ENCODE results near the gene FRMPD4. TPM values are rescaled to one million over a fixed set of nuclear protein-coding genes. Genes with fewer than 3 reads are reported as not detected.

Gene FRMPD4
- total RNA-seq, 1 experiment from 2014 or later, result not detected

DNA sequence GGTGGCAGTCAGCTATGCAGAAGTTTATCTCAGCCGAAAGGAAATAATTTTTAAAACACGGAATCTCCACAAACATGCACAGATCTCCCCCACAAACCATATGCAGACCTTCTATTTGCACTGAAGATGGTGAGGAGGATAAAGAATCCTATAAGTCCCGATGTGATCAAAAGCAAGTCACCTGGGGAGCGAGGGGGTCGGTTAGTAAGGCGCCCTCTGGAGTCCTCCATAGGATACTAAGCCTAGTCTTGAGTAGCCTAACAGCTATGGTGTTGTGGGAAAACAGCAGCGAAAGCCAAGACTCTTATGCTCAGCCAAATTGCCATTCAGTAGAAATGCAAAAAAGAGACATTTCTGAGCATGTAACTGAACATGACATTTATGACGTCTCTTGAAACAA is 210.9 kb downstream of the FRMPD4 start:
- CTCF ChIA-PET, result no interaction called here
- intact Hi-C loops (cut with micrococcal nuclease; ENCODE audit: unreplicated experiment), result no loop called here

DNA sequence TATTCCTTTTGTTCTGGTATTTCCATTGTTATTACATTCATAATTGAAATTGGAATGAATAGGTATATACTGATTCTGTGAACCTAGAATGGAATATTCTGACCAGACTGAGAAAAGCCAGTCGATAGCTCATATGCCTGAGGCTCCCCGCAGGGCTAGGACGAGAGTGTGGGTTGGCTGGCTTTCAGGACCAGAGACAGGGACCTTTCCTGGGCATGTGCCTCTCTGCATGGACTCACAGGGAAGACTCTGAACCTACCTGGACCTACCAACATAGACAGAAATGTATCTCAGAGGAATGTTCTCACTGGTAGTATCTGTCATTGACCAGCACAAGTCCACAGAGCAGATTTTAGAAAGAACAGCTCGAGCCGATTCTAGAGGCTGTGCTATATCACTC is 214.6 kb downstream of the FRMPD4 start:
- DNase-seq, result no peak
- TF ChIP-seq, protein P1, sequence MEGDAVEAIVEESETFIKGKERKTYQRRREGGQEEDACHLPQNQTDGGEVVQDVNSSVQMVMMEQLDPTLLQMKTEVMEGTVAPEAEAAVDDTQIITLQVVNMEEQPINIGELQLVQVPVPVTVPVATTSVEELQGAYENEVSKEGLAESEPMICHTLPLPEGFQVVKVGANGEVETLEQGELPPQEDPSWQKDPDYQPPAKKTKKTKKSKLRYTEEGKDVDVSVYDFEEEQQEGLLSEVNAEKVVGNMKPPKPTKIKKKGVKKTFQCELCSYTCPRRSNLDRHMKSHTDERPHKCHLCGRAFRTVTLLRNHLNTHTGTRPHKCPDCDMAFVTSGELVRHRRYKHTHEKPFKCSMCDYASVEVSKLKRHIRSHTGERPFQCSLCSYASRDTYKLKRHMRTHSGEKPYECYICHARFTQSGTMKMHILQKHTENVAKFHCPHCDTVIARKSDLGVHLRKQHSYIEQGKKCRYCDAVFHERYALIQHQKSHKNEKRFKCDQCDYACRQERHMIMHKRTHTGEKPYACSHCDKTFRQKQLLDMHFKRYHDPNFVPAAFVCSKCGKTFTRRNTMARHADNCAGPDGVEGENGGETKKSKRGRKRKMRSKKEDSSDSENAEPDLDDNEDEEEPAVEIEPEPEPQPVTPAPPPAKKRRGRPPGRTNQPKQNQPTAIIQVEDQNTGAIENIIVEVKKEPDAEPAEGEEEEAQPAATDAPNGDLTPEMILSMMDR (IDR thresholded peaks at IDR 0.05; ENCODE audit: insufficient read depth in 1 of 2, low read depth in 1 of 2, low read length in 1 of 2, severe bottlenecking in 1 of 2, unreplicated experiment in 1 of 2), result no peak
- H3K4me1 ChIP-seq, result no peaks in the 10 kb centered on the region
- Mint-ChIP-seq H3K9me3 (ENCODE audit: unreplicated experiment) (no peaks in the 10 kb centered on the region), H3K27ac (ENCODE audit: unreplicated experiment) (no peak overlapping the region), H3K4me1 (ENCODE audit: low read depth, unreplicated experiment) (no peaks in the 10 kb centered on the region), H3K36me3 (ENCODE audit: insufficient read depth, unreplicated experiment) (no peaks in the 10 kb centered on the region), H3K4me3 (ENCODE audit: unreplicated experiment) (no peak overlapping the region), H3K27me3 (ENCODE audit: insufficient read depth, unreplicated experiment) (peaks cover 5% of the 10 kb centered on the region)
- ChIA-PET POLR2A (no interaction called here), CTCF (no interaction called here)
- intact Hi-C loops (cut with micrococcal nuclease; ENCODE audit: unreplicated experiment), result no loop called here
- H3K9me3 ChIP-seq, result no peaks in the 10 kb centered on the region
- H3K36me3 ChIP-seq (ENCODE audit: control insufficient read depth, insufficient read depth, low read length), result no peaks in the 10 kb centered on the region
- no peaks in the 10 kb centered on the region for H3K27me3 ChIP-seq (replicated peaks; ENCODE audit: control insufficient read depth, insufficient read depth, low read length)
- BruUV-seq (replicated peaks), result no TSS peak
- no peak overlapping the region for H3K4me3 ChIP-seq (ENCODE audit: low read depth, low read length)

More for the DNA sequence above, 210.9 kb downstream of the FRMPD4 start:
- Histone ChIP-seq H3K4me1 (no peaks in the 10 kb centered on the region), H3K4me3 (ENCODE audit: low read depth, low read length) (no peak overlapping the region), H3K36me3 (ENCODE audit: control insufficient read depth, insufficient read depth, low read length) (no peaks in the 10 kb centered on the region), H3K27me3 (replicated peaks; ENCODE audit: control insufficient read depth, insufficient read depth, low read length) (no peaks in the 10 kb centered on the region), H3K9me3 (no peaks in the 10 kb centered on the region)
- no peak overlapping the region for H3K27ac Mint-ChIP-seq (ENCODE audit: unreplicated experiment)
- no peak overlapping the region for H3K4me3 Mint-ChIP-seq (ENCODE audit: unreplicated experiment)
- H3K27me3 Mint-ChIP-seq (ENCODE audit: insufficient read depth, unreplicated experiment), result peaks cover 2% of the 10 kb centered on the region
- no peak for DNase-seq
- no peaks in the 10 kb centered on the region for H3K4me1 Mint-ChIP-seq (ENCODE audit: low read depth, unreplicated experiment)
- TF ChIP-seq, protein P1 (IDR thresholded peaks at IDR 0.05; ENCODE audit: insufficient read depth in 1 of 2, low read depth in 1 of 2, low read length in 1 of 2, severe bottlenecking in 1 of 2, unreplicated experiment in 1 of 2), result peak in 1 of 2 experiments; percentile 15
- H3K36me3 Mint-ChIP-seq (ENCODE audit: insufficient read depth, unreplicated experiment), result no peaks in the 10 kb centered on the region
- H3K9me3 Mint-ChIP-seq (ENCODE audit: unreplicated experiment), result no peaks in the 10 kb centered on the region
- POLR2A ChIA-PET, result no interaction called here
- BruUV-seq (replicated peaks), result no TSS peak

DNA sequence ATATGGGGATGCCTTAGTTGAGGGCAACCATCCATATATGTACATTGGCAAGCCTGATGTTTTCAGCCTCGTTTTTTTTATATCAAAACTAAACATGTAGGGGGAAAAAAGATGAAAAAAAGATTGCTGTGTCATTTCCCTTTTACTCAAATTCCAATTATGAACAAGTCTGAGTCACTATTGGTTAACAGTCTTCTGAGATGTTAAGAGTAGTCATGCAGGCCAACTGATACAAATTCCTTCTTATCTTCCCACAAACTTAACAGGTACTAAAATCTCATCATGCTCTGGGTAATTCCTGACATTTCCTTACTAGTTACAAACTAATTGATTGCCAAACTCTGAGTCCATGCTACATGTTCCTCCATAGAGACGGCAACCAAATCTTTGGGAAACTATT is 222.1 kb downstream of the FRMPD4 start:
- no peak for DNase-seq
- H3K27me3 ChIP-seq (replicated peaks; ENCODE audit: control insufficient read depth, insufficient read depth, low read length), result no peaks in the 10 kb centered on the region
- H3K4me3 Mint-ChIP-seq (ENCODE audit: unreplicated experiment), result no peak overlapping the region
- intact Hi-C loops (cut with micrococcal nuclease; ENCODE audit: unreplicated experiment), result no loop called here
- POLR2A ChIA-PET, result no interaction called here
- H3K36me3 ChIP-seq (ENCODE audit: control insufficient read depth, insufficient read depth, low read length), result no peaks in the 10 kb centered on the region
- H3K4me1 Mint-ChIP-seq (ENCODE audit: low read depth, unreplicated experiment), result no peaks in the 10 kb centered on the region
- CTCF ChIA-PET, result no interaction called here
- TF ChIP-seq, protein P1 (IDR thresholded peaks at IDR 0.05; ENCODE audit: insufficient read depth in 1 of 2, low read depth in 1 of 2, low read length in 1 of 2, severe bottlenecking in 1 of 2, unreplicated experiment in 1 of 2), result no peak
- peaks cover 5% of the 10 kb centered on the region for H3K27me3 Mint-ChIP-seq (ENCODE audit: insufficient read depth, unreplicated experiment)
- no peaks in the 10 kb centered on the region for H3K9me3 Mint-ChIP-seq (ENCODE audit: unreplicated experiment)
- H3K9me3 ChIP-seq, result no peaks in the 10 kb centered on the region
- no peaks in the 10 kb centered on the region for H3K4me1 ChIP-seq
- H3K27ac Mint-ChIP-seq (ENCODE audit: unreplicated experiment), result no peak overlapping the region
- no TSS peak for BruUV-seq (replicated peaks)
- no peak overlapping the region for H3K4me3 ChIP-seq (ENCODE audit: low read depth, low read length)
- no peaks in the 10 kb centered on the region for H3K36me3 Mint-ChIP-seq (ENCODE audit: insufficient read depth, unreplicated experiment)
